Mesenchymal stem cell (in vitro differentiated cells and primary cell): ENCODE results near the gene CAMK1D.

Experiments used
- DNase-seq: peaks from one replicate; pipeline ENCODE4 v3.0.0-alpha.2; 2013
- H2AFZ ChIP-seq: one replicate; pipeline ENCODE4 v1.6.1; 2013; ENCODE audit warnings: low read depth, mild to moderate bottlenecking, control low read depth, inconsistent platforms, low read length, moderate library complexity
- H2AK5ac ChIP-seq: 2 replicates; pipeline ENCODE4 v1.6.1; 2013; ENCODE audit warnings: low read length, moderate library complexity, mild to moderate bottlenecking, inconsistent platforms; ENCODE audit not compliant: severe bottlenecking
- H2BK120ac ChIP-seq: one replicate; pipeline ENCODE4 v1.6.1; 2013; ENCODE audit warnings: low read depth, mild to moderate bottlenecking, inconsistent platforms, low read length, moderate library complexity
- H2BK12ac ChIP-seq, 2 experiments: one replicate each; pipeline ENCODE4 v1.6.1; 2013; ENCODE audit warnings: inconsistent platforms in 2 of 2, low read length in 2 of 2, mild to moderate bottlenecking in 2 of 2, moderate library complexity in 2 of 2, control low read depth in 1 of 2
- H2BK15ac ChIP-seq: one replicate; pipeline ENCODE4 v1.6.1; 2013; ENCODE audit warnings: mild to moderate bottlenecking, low read depth, inconsistent platforms; ENCODE audit not compliant: poor library complexity, severe bottlenecking
- H2BK5ac ChIP-seq: 2 replicates; pipeline ENCODE4 v1.6.1; 2013; ENCODE audit warnings: low read depth, mild to moderate bottlenecking, low read length, control low read depth, inconsistent platforms; ENCODE audit not compliant: poor library complexity, severe bottlenecking
- H3K14ac ChIP-seq, 2 experiments: one replicate each; pipeline ENCODE4 v1.6.1; 2013; ENCODE audit warnings: inconsistent platforms in 2 of 2, low read length in 2 of 2, control low read depth in 1 of 2, mild to moderate bottlenecking in 1 of 2, moderate library complexity in 1 of 2
- H3K18ac ChIP-seq, 2 experiments: one replicate each; pipeline ENCODE4 v1.6.1; 2013; ENCODE audit warnings: inconsistent platforms in 2 of 2, low read length in 2 of 2, control low read depth in 1 of 2, low read depth in 1 of 2, mild to moderate bottlenecking in 1 of 2
- H3K23ac ChIP-seq, 2 experiments: one replicate each; pipeline ENCODE4 v1.6.1; 2013; ENCODE audit warnings: inconsistent platforms in 2 of 2, low read length in 2 of 2, mild to moderate bottlenecking in 2 of 2, moderate library complexity in 2 of 2, control low read depth in 1 of 2
- H3K27ac ChIP-seq: 2 replicates; pipeline ENCODE4 v1.5.1; 2013; ENCODE audit warnings: mild to moderate bottlenecking, moderate library complexity, low read length, control low read depth, inconsistent platforms; ENCODE audit not compliant: poor library complexity, severe bottlenecking
- H3K27me3 ChIP-seq, 2 experiments: 2 replicates each; pipeline versions ENCODE4 v1.6.1 to v1.7.0; 2013; ENCODE audit warnings: low read length in 2 of 2, mild to moderate bottlenecking in 2 of 2, moderate library complexity in 2 of 2, control low read depth in 1 of 2, inconsistent platforms in 1 of 2; ENCODE audit not compliant: control insufficient read depth in 1 of 2, insufficient read depth in 1 of 2
- H3K36me3 ChIP-seq, 2 experiments: 2 replicates each; pipeline versions ENCODE4 v1.6.1 to v1.7.0; 2013; ENCODE audit warnings: low read length in 2 of 2, control low read depth in 1 of 2, inconsistent platforms in 1 of 2, low read depth in 1 of 2, mild to moderate bottlenecking in 1 of 2; ENCODE audit not compliant: insufficient read depth in 2 of 2, control insufficient read depth in 1 of 2
- H3K4ac ChIP-seq, 2 experiments: one replicate each; pipeline ENCODE4 v1.6.1; 2013; ENCODE audit warnings: inconsistent platforms in 2 of 2, low read length in 2 of 2, mild to moderate bottlenecking in 2 of 2, moderate library complexity in 2 of 2, control low read depth in 1 of 2, low read depth in 1 of 2
- H3K4me1 ChIP-seq: 2 replicates; pipeline ENCODE4 v1.6.1; 2013; ENCODE audit warnings: low read depth, low read length, control low read depth; ENCODE audit not compliant: control insufficient read depth, insufficient read depth
- H3K4me2 ChIP-seq: 2 replicates; pipeline ENCODE4 v1.6.1; 2013; ENCODE audit warnings: low read length, mild to moderate bottlenecking, inconsistent platforms; ENCODE audit not compliant: poor library complexity, severe bottlenecking
- H3K4me3 ChIP-seq, 2 experiments: 2 replicates each; pipeline versions ENCODE4 v1.5.1 to v1.7.0; 2013; ENCODE audit warnings: low read length in 2 of 2, mild to moderate bottlenecking in 2 of 2, control low read depth in 1 of 2, low read depth in 1 of 2; ENCODE audit not compliant: insufficient read depth in 1 of 2
- H3K79me1 ChIP-seq: replicated peaks from 2 replicates; pipeline ENCODE4 v1.6.1; 2013; ENCODE audit warnings: mild to moderate bottlenecking, control low read depth, low read length, inconsistent platforms; ENCODE audit not compliant: poor library complexity, severe bottlenecking
- H3K9ac ChIP-seq: 2 replicates; pipeline ENCODE4 v1.7.0; 2013; ENCODE audit warnings: mild to moderate bottlenecking, low read length, moderate library complexity
- H3K9me3 ChIP-seq: 2 replicates; pipeline ENCODE4 v1.7.0; 2013; ENCODE audit warnings: mild to moderate bottlenecking, low read length; ENCODE audit not compliant: control insufficient read depth
- H4K8ac ChIP-seq: one replicate; pipeline ENCODE4 v1.6.1; 2013; ENCODE audit warnings: inconsistent platforms, mild to moderate bottlenecking, low read length, moderate library complexity
- H4K91ac ChIP-seq: one replicate; pipeline ENCODE4 v1.6.1; 2013; ENCODE audit warnings: mild to moderate bottlenecking, low read length, inconsistent platforms
- WGBS: methylation state at CpG from one replicate; pipeline ENCODE4 v1.1.7; 2013; ENCODE audit warnings: mixed read lengths; 5-methylcytosine and 5-hydroxymethylcytosine counted together

Gene CAMK1D

GRCh38 chr10:12482587-12482986 is 133.2 kb downstream of the CAMK1D start:
- no peak overlapping the region for H2AFZ ChIP-seq
- H2BK15ac ChIP-seq, result no peak overlapping the region
- no peak overlapping the region for H4K91ac ChIP-seq
- no peak overlapping the region for H3K14ac ChIP-seq
- no peak overlapping the region for H2AK5ac ChIP-seq
- H3K36me3 ChIP-seq, result peaks cover 0 to 5% of the 10 kb centered on the region in 2 experiments
- H3K9me3 ChIP-seq, result no peaks in the 10 kb centered on the region
- H3K23ac ChIP-seq, result no peak overlapping the region
- no peak overlapping the region for H2BK5ac ChIP-seq
- no peak for DNase-seq
- H3K4me1 ChIP-seq, result peaks cover 8% of the 10 kb centered on the region
- WGBS, result 37% methylated on average over 10 of the region's 12 CpGs
- no peak overlapping the region for H3K4me2 ChIP-seq
- H3K27ac ChIP-seq, result no peak overlapping the region
- H3K79me1 ChIP-seq, result peaks cover 35% of the 10 kb centered on the region
- no peak overlapping the region for H2BK12ac ChIP-seq
- H3K27me3 ChIP-seq, result no peaks in the 10 kb centered on the region
- no peak overlapping the region for H3K4me3 ChIP-seq
- H2BK120ac ChIP-seq, result no peak overlapping the region
- H3K9ac ChIP-seq, result no peak overlapping the region
- H3K18ac ChIP-seq, result no peak overlapping the region
- no peak overlapping the region for H3K4ac ChIP-seq
- H4K8ac ChIP-seq, result no peak overlapping the region

- H3K27ac ChIP-seq, result no peak overlapping the region
- no peak overlapping the region for H2AK5ac ChIP-seq
- H3K27me3 ChIP-seq, result no peaks in the 10 kb centered on the region
- no peak overlapping the region for H3K9ac ChIP-seq
- H3K4me2 ChIP-seq, result peak overlapping the region; percentile 40
- no peak overlapping the region for H3K18ac ChIP-seq
- H3K14ac ChIP-seq, result no peak overlapping the region
- peaks cover 36% of the 10 kb centered on the region for H3K79me1 ChIP-seq
- H2AFZ ChIP-seq, result no peak overlapping the region
- no peak overlapping the region for H3K4ac ChIP-seq
- H3K36me3 ChIP-seq, result peaks cover 0 to 4% of the 10 kb centered on the region in 2 experiments
- no peak overlapping the region for H4K8ac ChIP-seq
- 84% methylated on average over 22 of the region's 24 CpGs for WGBS
- H3K23ac ChIP-seq, result no peak overlapping the region
- no peak overlapping the region for H4K91ac ChIP-seq
- H2BK15ac ChIP-seq, result no peak overlapping the region
- no peak for DNase-seq
- no peak overlapping the region for H2BK120ac ChIP-seq
- no peaks in the 10 kb centered on the region for H3K9me3 ChIP-seq
- no peak overlapping the region for H2BK5ac ChIP-seq
- H3K4me3 ChIP-seq, result no peak overlapping the region
- peaks cover 12% of the 10 kb centered on the region for H3K4me1 ChIP-seq
- no peak overlapping the region for H2BK12ac ChIP-seq
These were observed 134.9 kb downstream of the CAMK1D start for GRCh38 chr10:12484002-12484918.

- no peak overlapping the region for H3K9ac ChIP-seq
- no peaks in the 10 kb centered on the region for H3K9me3 ChIP-seq
- no peak overlapping the region for H3K4me3 ChIP-seq
- no peak overlapping the region for H3K4ac ChIP-seq
- no peak overlapping the region for H2BK12ac ChIP-seq
- 82% methylated on average over 22 of the region's 26 CpGs for WGBS
- no peak for DNase-seq
- H2AK5ac ChIP-seq, result no peak overlapping the region
- H3K36me3 ChIP-seq, result peaks cover 0 to 4% of the 10 kb centered on the region in 2 experiments
- no peak overlapping the region for H2BK5ac ChIP-seq
- no peak overlapping the region for H2AFZ ChIP-seq
- H2BK120ac ChIP-seq, result no peak overlapping the region
- peaks cover 36% of the 10 kb centered on the region for H3K79me1 ChIP-seq
- H3K23ac ChIP-seq, result peak overlapping the region in 1 of 2 experiments; percentile 17
- H3K4me2 ChIP-seq, result no peak overlapping the region
- H4K8ac ChIP-seq, result no peak overlapping the region
- H3K27ac ChIP-seq, result no peak overlapping the region
- no peak overlapping the region for H2BK15ac ChIP-seq
- no peak overlapping the region for H3K14ac ChIP-seq
- H3K18ac ChIP-seq, result no peak overlapping the region
- H4K91ac ChIP-seq, result peak overlapping the region; percentile 19
- H3K4me1 ChIP-seq, result peaks cover 20% of the 10 kb centered on the region
- H3K27me3 ChIP-seq, result no peaks in the 10 kb centered on the region
These were observed 135.8 kb downstream of the CAMK1D start for GRCh38 chr10:12484941-12485805.

GRCh38 chr10:12487366-12487765 is 138.0 kb downstream of the CAMK1D start:
- Histone ChIP-seq H3K79me1 (peaks cover 36% of the 10 kb centered on the region), H3K36me3 (peaks cover 0 to 4% of the 10 kb centered on the region in 2 experiments), H3K9me3 (no peaks in the 10 kb centered on the region), H2AFZ (no peak overlapping the region), H2BK120ac (no peak overlapping the region), H2BK5ac (no peak overlapping the region), H3K18ac (no peak overlapping the region), H3K4me2 (no peak overlapping the region), H2AK5ac (no peak overlapping the region), H3K23ac (no peak overlapping the region), H3K27me3 (no peaks in the 10 kb centered on the region), H3K4me1 (peaks cover 20% of the 10 kb centered on the region), H3K27ac (no peak overlapping the region), H2BK15ac (no peak overlapping the region), H3K4ac (no peak overlapping the region), H2BK12ac (no peak overlapping the region), H4K8ac (no peak overlapping the region), H3K14ac (no peak overlapping the region), H3K4me3 (no peak overlapping the region), H4K91ac (no peak overlapping the region), H3K9ac (no peak overlapping the region)
- WGBS, result 79% methylated on average over 2 of the region's 2 CpGs
- no peak for DNase-seq
